HepG2 (cell line): Measurements from ENCODE around the gene CUL2.

ENCODE experiments used
- ETV5 ChIP-seq: IDR thresholded peaks from 2 replicates; pipeline ENCODE4 v1.6.1; 2018; ENCODE audit warnings: missing biosample characterization, missing genetic modification reagents, inconsistent platforms, borderline replicate concordance
- EZH2 ChIP-seq: conservative IDR thresholded peaks from 2 replicates; pipeline ENCODE4 v1.6.1; 2012; ENCODE audit warnings: mild to moderate bottlenecking, low read depth, low read length, moderate library complexity
- HNRNPH1 ChIP-seq: fragments of 200-400 bp; formaldehyde crosslinking; optimal IDR thresholded peaks from 2 replicates; pipeline ENCODE3; 2017; ENCODE audit warnings: mild to moderate bottlenecking, low read depth, low read length
- HOXA7 ChIP-seq: sonication (generic); formaldehyde crosslinking; IDR thresholded peaks from 2 replicates; pipeline ENCODE4 v1.8.1; 2022; ENCODE audit warnings: mild to moderate bottlenecking, missing genetic modification reagents, moderate library complexity
- MXI1 ChIP-seq: IDR thresholded peaks from 3 replicates; pipeline ENCODE4 v1.6.1; 2012; ENCODE audit warnings: low read depth, low read length, inconsistent platforms, borderline replicate concordance
- POLR2A ChIP-seq, 2 experiments: IDR thresholded peaks; 2 replicates each; pipeline ENCODE4 v1.6.1; 2011; ENCODE audit warnings: low read depth in 2 of 2, low read length in 2 of 2, mild to moderate bottlenecking in 1 of 2, moderate library complexity in 1 of 2; ENCODE audit not compliant: insufficient read depth in 1 of 2
- ZEB1 ChIP-seq: IDR thresholded peaks from 2 replicates; pipeline ENCODE4 v1.6.1; 2012; ENCODE audit warnings: mild to moderate bottlenecking, low read depth, inconsistent platforms; ENCODE audit not compliant: insufficient replicate concordance
- ZNF10 ChIP-seq: sonication (generic); formaldehyde crosslinking; IDR thresholded peaks from 2 replicates; pipeline ENCODE4 v1.4.0; 2020; ENCODE audit warnings: mild to moderate bottlenecking, low read depth, missing genetic modification reagents, borderline replicate concordance
- TF ChIP-seq, protein P1 (sequence below): sonication (generic); formaldehyde crosslinking; conservative IDR thresholded peaks from 2 replicates; pipeline ENCODE4 v1.5.0; 2020; ENCODE audit warnings: missing genetic modification reagents
- TF ChIP-seq, protein P2 (sequence below): sonication (generic); formaldehyde crosslinking; IDR thresholded peaks from 2 replicates; pipeline ENCODE4 v1.5.0; 2020; ENCODE audit warnings: mild to moderate bottlenecking, missing genetic modification reagents, moderate library complexity
- TF ChIP-seq, protein P3 (sequence below): sonication (generic); formaldehyde crosslinking; IDR thresholded peaks from 2 replicates; pipeline ENCODE4 v1.4.0; 2020; ENCODE audit warnings: missing genetic modification reagents, mild to moderate bottlenecking, borderline replicate concordance

DNA sequence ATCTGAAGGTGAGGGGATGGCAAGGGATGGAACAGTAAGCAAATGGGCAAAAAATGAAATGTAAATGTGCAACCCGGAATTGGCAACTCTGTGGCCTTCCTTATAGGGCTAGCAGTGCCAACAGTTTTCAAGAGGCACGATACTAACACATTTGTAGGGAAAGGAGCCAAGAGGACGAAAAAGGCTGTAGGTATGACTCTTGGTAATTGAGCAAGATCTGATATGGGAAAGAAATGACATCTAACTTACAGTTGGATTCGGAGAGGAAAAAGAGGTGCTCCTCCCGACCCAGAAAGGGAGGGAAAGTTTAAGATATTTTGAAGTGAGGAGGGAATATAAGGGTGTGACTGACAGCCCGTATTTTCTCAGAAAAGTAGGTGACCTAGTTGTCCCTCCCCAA lies 34.4 kb upstream of the CUL2 start:
- TF ChIP-seq ETV5 (CRISPR knock-in tag): no peak
- TF ChIP-seq ZEB1: no peak
- TF ChIP-seq, protein P1, sequence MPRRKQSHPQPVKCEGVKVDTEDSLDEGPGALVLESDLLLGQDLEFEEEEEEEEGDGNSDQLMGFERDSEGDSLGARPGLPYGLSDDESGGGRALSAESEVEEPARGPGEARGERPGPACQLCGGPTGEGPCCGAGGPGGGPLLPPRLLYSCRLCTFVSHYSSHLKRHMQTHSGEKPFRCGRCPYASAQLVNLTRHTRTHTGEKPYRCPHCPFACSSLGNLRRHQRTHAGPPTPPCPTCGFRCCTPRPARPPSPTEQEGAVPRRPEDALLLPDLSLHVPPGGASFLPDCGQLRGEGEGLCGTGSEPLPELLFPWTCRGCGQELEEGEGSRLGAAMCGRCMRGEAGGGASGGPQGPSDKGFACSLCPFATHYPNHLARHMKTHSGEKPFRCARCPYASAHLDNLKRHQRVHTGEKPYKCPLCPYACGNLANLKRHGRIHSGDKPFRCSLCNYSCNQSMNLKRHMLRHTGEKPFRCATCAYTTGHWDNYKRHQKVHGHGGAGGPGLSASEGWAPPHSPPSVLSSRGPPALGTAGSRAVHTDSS (CRISPR knock-in tag): no peak
- TF ChIP-seq, protein P2, sequence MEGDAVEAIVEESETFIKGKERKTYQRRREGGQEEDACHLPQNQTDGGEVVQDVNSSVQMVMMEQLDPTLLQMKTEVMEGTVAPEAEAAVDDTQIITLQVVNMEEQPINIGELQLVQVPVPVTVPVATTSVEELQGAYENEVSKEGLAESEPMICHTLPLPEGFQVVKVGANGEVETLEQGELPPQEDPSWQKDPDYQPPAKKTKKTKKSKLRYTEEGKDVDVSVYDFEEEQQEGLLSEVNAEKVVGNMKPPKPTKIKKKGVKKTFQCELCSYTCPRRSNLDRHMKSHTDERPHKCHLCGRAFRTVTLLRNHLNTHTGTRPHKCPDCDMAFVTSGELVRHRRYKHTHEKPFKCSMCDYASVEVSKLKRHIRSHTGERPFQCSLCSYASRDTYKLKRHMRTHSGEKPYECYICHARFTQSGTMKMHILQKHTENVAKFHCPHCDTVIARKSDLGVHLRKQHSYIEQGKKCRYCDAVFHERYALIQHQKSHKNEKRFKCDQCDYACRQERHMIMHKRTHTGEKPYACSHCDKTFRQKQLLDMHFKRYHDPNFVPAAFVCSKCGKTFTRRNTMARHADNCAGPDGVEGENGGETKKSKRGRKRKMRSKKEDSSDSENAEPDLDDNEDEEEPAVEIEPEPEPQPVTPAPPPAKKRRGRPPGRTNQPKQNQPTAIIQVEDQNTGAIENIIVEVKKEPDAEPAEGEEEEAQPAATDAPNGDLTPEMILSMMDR (CRISPR knock-in tag): no peak
- TF ChIP-seq HOXA7: no peak
- no peak for TF ChIP-seq EZH2
- no peak for TF ChIP-seq ZNF10 (CRISPR knock-in tag)
- TF ChIP-seq, protein P3, sequence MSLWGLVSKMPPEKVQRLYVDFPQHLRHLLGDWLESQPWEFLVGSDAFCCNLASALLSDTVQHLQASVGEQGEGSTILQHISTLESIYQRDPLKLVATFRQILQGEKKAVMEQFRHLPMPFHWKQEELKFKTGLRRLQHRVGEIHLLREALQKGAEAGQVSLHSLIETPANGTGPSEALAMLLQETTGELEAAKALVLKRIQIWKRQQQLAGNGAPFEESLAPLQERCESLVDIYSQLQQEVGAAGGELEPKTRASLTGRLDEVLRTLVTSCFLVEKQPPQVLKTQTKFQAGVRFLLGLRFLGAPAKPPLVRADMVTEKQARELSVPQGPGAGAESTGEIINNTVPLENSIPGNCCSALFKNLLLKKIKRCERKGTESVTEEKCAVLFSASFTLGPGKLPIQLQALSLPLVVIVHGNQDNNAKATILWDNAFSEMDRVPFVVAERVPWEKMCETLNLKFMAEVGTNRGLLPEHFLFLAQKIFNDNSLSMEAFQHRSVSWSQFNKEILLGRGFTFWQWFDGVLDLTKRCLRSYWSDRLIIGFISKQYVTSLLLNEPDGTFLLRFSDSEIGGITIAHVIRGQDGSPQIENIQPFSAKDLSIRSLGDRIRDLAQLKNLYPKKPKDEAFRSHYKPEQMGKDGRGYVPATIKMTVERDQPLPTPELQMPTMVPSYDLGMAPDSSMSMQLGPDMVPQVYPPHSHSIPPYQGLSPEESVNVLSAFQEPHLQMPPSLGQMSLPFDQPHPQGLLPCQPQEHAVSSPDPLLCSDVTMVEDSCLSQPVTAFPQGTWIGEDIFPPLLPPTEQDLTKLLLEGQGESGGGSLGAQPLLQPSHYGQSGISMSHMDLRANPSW (CRISPR knock-in tag): no peak
- TF ChIP-seq POLR2A (IDR thresholded peaks at IDR 0.05; ENCODE audit: insufficient read depth in 1 of 2, low read depth in 2 of 2, low read length in 2 of 2): no peak
- TF ChIP-seq MXI1: no peak
- no peak for TF ChIP-seq HNRNPH1
